ENCODE measurements around the gene PXN. TPM values are rescaled to one million over a fixed set of nuclear protein-coding genes. Genes with fewer than 3 reads are reported as not detected.
"Not testable (repeated sequence)": the region's sequence is repeated elsewhere in the genome, so short reads cannot be mapped to it uniquely, and the experiment has no call there.

PXN gene
- total RNA-seq, 2 donors from 2014 or later: 93.0 to 105 TPM

DNA sequence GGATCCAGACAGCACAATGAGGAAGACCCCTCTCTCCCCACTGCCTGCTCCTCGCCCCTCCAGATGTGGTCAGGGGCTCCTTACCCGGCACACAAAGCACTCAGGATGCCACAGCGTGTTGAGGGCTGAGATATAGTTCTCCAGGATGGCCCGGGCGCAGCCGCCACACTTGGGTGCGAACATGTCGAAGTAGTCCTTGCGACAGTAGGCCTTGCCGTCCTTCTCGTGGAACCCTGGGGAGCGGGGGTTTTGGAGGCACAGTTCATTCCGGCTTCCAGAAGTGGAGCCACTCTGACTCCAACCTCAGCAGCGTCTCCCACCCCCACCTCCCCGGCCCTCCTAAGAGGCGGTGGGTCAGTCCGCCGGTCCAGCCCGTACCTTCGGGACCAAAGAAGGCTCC is 51.8 kb downstream of the PXN start:
- TF ChIP-seq, protein P1, sequence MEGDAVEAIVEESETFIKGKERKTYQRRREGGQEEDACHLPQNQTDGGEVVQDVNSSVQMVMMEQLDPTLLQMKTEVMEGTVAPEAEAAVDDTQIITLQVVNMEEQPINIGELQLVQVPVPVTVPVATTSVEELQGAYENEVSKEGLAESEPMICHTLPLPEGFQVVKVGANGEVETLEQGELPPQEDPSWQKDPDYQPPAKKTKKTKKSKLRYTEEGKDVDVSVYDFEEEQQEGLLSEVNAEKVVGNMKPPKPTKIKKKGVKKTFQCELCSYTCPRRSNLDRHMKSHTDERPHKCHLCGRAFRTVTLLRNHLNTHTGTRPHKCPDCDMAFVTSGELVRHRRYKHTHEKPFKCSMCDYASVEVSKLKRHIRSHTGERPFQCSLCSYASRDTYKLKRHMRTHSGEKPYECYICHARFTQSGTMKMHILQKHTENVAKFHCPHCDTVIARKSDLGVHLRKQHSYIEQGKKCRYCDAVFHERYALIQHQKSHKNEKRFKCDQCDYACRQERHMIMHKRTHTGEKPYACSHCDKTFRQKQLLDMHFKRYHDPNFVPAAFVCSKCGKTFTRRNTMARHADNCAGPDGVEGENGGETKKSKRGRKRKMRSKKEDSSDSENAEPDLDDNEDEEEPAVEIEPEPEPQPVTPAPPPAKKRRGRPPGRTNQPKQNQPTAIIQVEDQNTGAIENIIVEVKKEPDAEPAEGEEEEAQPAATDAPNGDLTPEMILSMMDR (IDR thresholded peaks at IDR 0.05): no peak
- no peaks in the 10 kb centered on the region for H3K4me1 ChIP-seq (ENCODE audit: control insufficient read depth in 1 of 2, low read depth in 2 of 2)
- H3K27me3 ChIP-seq (replicated peaks; ENCODE audit: insufficient read depth): no peaks in the 10 kb centered on the region
- peaks cover 56% of the 10 kb centered on the region for H3K36me3 ChIP-seq
- DNase-seq (ENCODE audit: low spot score): no peak
- no peak for ATAC-seq (ENCODE audit: insufficient number of reproducible peaks, low FRiP score, low read depth)
- H3K27ac ChIP-seq: no peak overlapping the region
- no peak overlapping the region for H3K4me3 ChIP-seq
- no peaks in the 10 kb centered on the region for H3K9me3 ChIP-seq

DNA sequence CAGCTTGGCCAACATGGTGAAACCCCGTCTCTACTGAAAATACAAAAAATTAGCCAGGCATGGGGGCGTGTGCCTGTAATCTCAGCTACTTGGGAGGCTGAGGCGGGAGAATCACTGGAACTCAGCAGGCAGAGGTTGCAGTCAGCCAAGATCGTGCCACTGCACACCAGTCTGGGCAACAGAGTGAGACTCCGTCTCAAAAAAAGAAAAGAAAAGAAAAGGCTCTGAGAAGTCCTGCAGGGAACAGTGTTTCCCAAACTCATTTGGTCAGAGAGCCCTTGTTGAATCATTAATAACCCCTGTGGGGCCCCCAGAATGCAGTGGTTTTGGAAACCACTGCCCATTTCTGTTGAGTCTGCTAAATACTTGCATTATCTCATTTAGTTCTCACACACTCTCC is 52.3 kb downstream of the PXN start:
- H3K27ac ChIP-seq; ATAC-seq (ENCODE audit: insufficient number of reproducible peaks, low FRiP score, low read depth); H3K27me3 ChIP-seq (replicated peaks; ENCODE audit: insufficient read depth); H3K4me3 ChIP-seq; H3K9me3 ChIP-seq; DNase-seq (ENCODE audit: low spot score); H3K4me1 ChIP-seq (ENCODE audit: control insufficient read depth in 1 of 2, low read depth in 2 of 2): not testable (repeated sequence)
- peaks cover 50% of the 10 kb centered on the region for H3K36me3 ChIP-seq

DNA sequence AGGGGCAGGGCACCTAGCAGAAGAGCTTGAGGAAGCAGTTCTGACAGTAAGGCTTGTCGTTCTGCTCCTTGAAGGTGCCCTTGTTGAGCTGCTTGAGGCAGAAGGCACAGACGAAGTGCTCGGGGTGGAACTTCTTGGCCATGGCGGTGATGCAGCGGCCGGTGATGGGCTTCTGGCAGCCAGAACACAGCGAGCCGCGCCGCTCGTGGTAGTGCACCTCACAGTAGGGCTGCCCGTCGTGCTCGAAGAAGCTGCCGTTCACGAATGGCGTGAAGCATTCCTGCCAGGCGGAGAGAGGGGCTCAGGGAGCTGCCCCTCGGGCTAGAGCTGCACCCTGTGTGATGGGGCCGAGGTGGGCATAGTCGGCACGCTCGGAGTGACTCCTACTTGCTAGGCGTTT is 53.2 kb downstream of the PXN start:
- H3K4me1 ChIP-seq (ENCODE audit: control insufficient read depth in 1 of 2, low read depth in 2 of 2): no peaks in the 10 kb centered on the region
- H3K4me3 ChIP-seq: no peak overlapping the region
- H3K36me3 ChIP-seq: peaks cover 47% of the 10 kb centered on the region
- ATAC-seq (ENCODE audit: insufficient number of reproducible peaks, low FRiP score, low read depth) (no peak), DNase-seq (ENCODE audit: low spot score) (no peak)
- no peaks in the 10 kb centered on the region for H3K27me3 ChIP-seq (replicated peaks; ENCODE audit: insufficient read depth)
- TF ChIP-seq, protein P1 (IDR thresholded peaks at IDR 0.05): no peak
- no peak overlapping the region for H3K27ac ChIP-seq
- no peaks in the 10 kb centered on the region for H3K9me3 ChIP-seq

DNA sequence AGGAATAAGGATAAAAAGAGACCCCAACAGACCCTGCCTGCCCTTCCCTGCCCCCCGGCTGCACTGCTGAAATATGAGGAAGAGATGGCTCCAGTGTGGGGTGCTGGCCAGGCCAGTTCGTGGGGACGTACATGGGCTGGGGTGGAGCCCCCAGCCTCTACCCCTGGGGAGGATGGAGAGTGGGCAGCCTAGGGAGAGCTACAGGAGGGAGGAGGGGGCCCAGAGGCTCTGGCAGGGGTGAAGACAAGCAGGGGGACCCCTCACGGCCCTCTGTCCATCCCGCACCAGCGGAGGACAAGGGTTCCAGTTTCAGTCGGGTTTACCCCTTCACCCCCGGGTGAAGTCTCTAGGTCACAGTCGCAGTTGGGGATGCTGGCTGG is 53.6 kb downstream of the PXN start:
- no peak for ATAC-seq (ENCODE audit: insufficient number of reproducible peaks, low FRiP score, low read depth)
- peaks cover 47% of the 10 kb centered on the region for H3K36me3 ChIP-seq

DNA sequence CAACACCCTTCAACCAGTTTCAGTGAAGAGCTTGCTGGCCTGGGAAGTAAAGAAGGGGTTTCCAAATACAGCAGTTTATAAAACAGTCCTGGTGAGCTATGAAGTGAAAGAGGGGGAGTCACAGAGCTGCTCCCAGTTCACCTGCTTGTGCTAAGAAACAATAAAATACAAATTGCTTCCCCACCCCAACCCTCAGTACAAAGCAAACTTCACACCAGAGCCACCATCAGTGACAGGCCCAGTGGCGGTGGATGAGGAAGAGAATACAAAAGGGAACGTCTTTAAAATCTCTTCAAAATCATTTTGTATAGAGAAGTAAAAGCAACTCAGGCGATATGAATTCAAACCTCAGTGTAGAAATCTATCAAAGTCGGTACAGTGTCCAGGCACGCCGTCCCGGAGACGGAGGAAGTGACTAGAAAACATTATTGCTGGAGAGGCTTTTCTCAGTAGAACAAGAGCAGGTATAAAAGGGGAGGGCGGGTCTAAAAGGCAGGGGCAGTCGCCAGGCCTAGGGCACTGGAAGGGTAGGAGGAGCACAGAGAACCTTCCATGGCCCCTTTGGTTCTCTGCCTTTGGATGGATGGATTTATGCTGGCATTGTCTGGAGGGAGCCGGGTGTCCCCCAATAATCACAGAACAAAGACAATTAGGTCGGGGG is 54.2 kb downstream of the PXN start:
- no peaks in the 10 kb centered on the region for H3K9me3 ChIP-seq
- no peak overlapping the region for H3K4me3 ChIP-seq
- ATAC-seq (ENCODE audit: insufficient number of reproducible peaks, low FRiP score, low read depth) (no peak), DNase-seq (ENCODE audit: low spot score) (no peak)
- peaks cover 47% of the 10 kb centered on the region for H3K36me3 ChIP-seq
- TF ChIP-seq, protein P1 (IDR thresholded peaks at IDR 0.05): no peak
- H3K27ac ChIP-seq: no peak overlapping the region
- no peaks in the 10 kb centered on the region for H3K4me1 ChIP-seq (ENCODE audit: control insufficient read depth in 1 of 2, low read depth in 2 of 2)
- no peaks in the 10 kb centered on the region for H3K27me3 ChIP-seq (replicated peaks; ENCODE audit: insufficient read depth)

More for the DNA sequence above, 53.6 kb downstream of the PXN start:
- Histone ChIP-seq H3K27me3 (replicated peaks; ENCODE audit: insufficient read depth) (no peaks in the 10 kb centered on the region), H3K27ac (no peak overlapping the region), H3K4me1 (ENCODE audit: control insufficient read depth in 1 of 2, low read depth in 2 of 2) (no peaks in the 10 kb centered on the region), H3K4me3 (no peak overlapping the region), H3K9me3 (no peaks in the 10 kb centered on the region)
- DNase-seq (ENCODE audit: low spot score): no peak
- TF ChIP-seq, protein P1 (IDR thresholded peaks at IDR 0.05): no peak

DNA sequence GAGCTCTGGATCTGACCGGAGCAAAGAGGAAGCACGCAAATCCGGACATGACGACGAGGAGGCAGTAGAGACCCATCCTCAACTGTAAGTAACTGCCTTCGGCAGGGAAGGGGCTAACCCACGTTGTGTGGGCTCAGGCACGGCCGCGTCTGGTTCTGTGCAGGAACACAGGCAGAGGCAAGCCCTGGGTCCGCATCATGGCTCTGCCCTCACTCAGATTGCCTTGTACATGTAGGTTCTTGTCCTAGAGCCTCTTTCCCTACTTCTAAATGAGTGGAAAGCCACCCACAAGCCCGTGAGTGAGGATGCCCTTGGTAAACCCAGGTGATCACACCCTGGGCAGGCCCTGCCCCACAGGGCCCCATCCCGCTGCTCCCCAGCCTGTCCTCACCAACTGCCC is 55.7 kb downstream of the PXN start:
- ATAC-seq (ENCODE audit: insufficient number of reproducible peaks, low FRiP score, low read depth) (no peak), DNase-seq (ENCODE audit: low spot score) (no peak)
- H3K4me1 ChIP-seq (ENCODE audit: control insufficient read depth in 1 of 2, low read depth in 2 of 2): no peaks in the 10 kb centered on the region
- H3K9me3 ChIP-seq: no peaks in the 10 kb centered on the region
- no peak overlapping the region for H3K27ac ChIP-seq
- no peak overlapping the region for H3K4me3 ChIP-seq
- no peaks in the 10 kb centered on the region for H3K27me3 ChIP-seq (replicated peaks; ENCODE audit: insufficient read depth)
- TF ChIP-seq, protein P1 (IDR thresholded peaks at IDR 0.05): no peak
- H3K36me3 ChIP-seq: peaks cover 39% of the 10 kb centered on the region

Measured in thoracic aorta (tissue), 2 donors.